ENCODE measurements around the gene OLIG1. TPM values are rescaled to one million over a fixed set of nuclear protein-coding genes. Genes with fewer than 3 reads are reported as not detected.

The OLIG1 gene
- not detected for polyA plus RNA-seq (2013, experiment 1 of 2)
- polyA plus RNA-seq (2013, experiment 2 of 2): not detected

- Histone ChIP-seq H3K9me3 (ENCODE audit: control insufficient read depth, low read length) (peaks cover 5% of the 10 kb centered on the region), H3K4me3 (ENCODE audit: extremely low read depth, insufficient read depth, low read length, poor library complexity, severe bottlenecking) (peak within 1 kb of the TSS; percentile 26), H3K4me1 (ENCODE audit: control insufficient read depth, insufficient read depth, low read length, poor library complexity, severe bottlenecking) (peaks cover 12% of the 10 kb centered on the region), H3K27ac (ENCODE audit: low read depth, low read length, severe bottlenecking) (no peak within 1 kb of the TSS), H3K36me3 (ENCODE audit: control insufficient read depth, insufficient read depth, low read length) (no peaks in the 10 kb centered on the region)
- 0% methylated on average over 57 to 70 of the region's 82 CpGs for WGBS, 2 experiments (ENCODE audit: insufficient coverage in 2 of 2)
These were observed at the start of gene OLIG1 for GRCh38 chr21:33069994-33070743. Gene OLIG1 (plus strand): TSS chr21:33070141. CDS start chr21:33070247, 106 bp downstream.

GRCh38 chr21:33020558-33021100 lies 49.3 kb upstream of the OLIG1 start:
- H3K4me3 ChIP-seq (ENCODE audit: extremely low read depth, insufficient read depth, low read length, poor library complexity, severe bottlenecking): no peak overlapping the region
- no peaks in the 10 kb centered on the region for H3K36me3 ChIP-seq (ENCODE audit: control insufficient read depth, insufficient read depth, low read length)
- WGBS, 2 experiments (ENCODE audit: insufficient coverage in 2 of 2): 4 to 20% methylated on average over 2 to 6 of the region's 16 CpGs
- H3K9me3 ChIP-seq (ENCODE audit: control insufficient read depth, low read length): no peaks in the 10 kb centered on the region
- no peak overlapping the region for H3K27ac ChIP-seq (ENCODE audit: low read depth, low read length, severe bottlenecking)
- peaks cover 9% of the 10 kb centered on the region for H3K4me1 ChIP-seq (ENCODE audit: control insufficient read depth, insufficient read depth, low read length, poor library complexity, severe bottlenecking)

- Histone ChIP-seq H3K36me3 (ENCODE audit: control insufficient read depth, insufficient read depth, low read length) (no peaks in the 10 kb centered on the region), H3K9me3 (ENCODE audit: control insufficient read depth, low read length) (no peaks in the 10 kb centered on the region), H3K4me3 (ENCODE audit: extremely low read depth, insufficient read depth, low read length, poor library complexity, severe bottlenecking) (no peak overlapping the region), H3K27ac (ENCODE audit: low read depth, low read length, severe bottlenecking) (no peak overlapping the region), H3K4me1 (ENCODE audit: control insufficient read depth, insufficient read depth, low read length, poor library complexity, severe bottlenecking) (peaks cover 9% of the 10 kb centered on the region)
- 46 to 50% methylated on average over 7 to 8 of the region's 11 CpGs for WGBS, 2 experiments (ENCODE audit: insufficient coverage in 2 of 2)
These were observed 48.8 kb upstream of the OLIG1 start for GRCh38 chr21:33021150-33021549.

GRCh38 chr21:33021667-33022066 lies 48.3 kb upstream of the OLIG1 start:
- Histone ChIP-seq H3K36me3 (ENCODE audit: control insufficient read depth, insufficient read depth, low read length) (no peaks in the 10 kb centered on the region), H3K4me1 (ENCODE audit: control insufficient read depth, insufficient read depth, low read length, poor library complexity, severe bottlenecking) (peaks cover 9% of the 10 kb centered on the region), H3K9me3 (ENCODE audit: control insufficient read depth, low read length) (no peaks in the 10 kb centered on the region), H3K27ac (ENCODE audit: low read depth, low read length, severe bottlenecking) (no peak overlapping the region), H3K4me3 (ENCODE audit: extremely low read depth, insufficient read depth, low read length, poor library complexity, severe bottlenecking) (no peak overlapping the region)
- WGBS, 2 experiments (ENCODE audit: insufficient coverage in 2 of 2): 29 to 46% methylated on average over 2 to 3 of the region's 4 CpGs

GRCh38 chr21:33022489-33022827 lies 47.5 kb upstream of the OLIG1 start:
- H3K27ac ChIP-seq (ENCODE audit: low read depth, low read length, severe bottlenecking): no peak overlapping the region
- H3K4me1 ChIP-seq (ENCODE audit: control insufficient read depth, insufficient read depth, low read length, poor library complexity, severe bottlenecking): peaks cover 9% of the 10 kb centered on the region
- no peaks in the 10 kb centered on the region for H3K36me3 ChIP-seq (ENCODE audit: control insufficient read depth, insufficient read depth, low read length)
- H3K4me3 ChIP-seq (ENCODE audit: extremely low read depth, insufficient read depth, low read length, poor library complexity, severe bottlenecking): no peak overlapping the region
- 15 to 20% methylated on average over 17 of the region's 17 CpGs for WGBS, 2 experiments (ENCODE audit: insufficient coverage in 2 of 2)
- H3K9me3 ChIP-seq (ENCODE audit: control insufficient read depth, low read length): no peaks in the 10 kb centered on the region

DNA sequence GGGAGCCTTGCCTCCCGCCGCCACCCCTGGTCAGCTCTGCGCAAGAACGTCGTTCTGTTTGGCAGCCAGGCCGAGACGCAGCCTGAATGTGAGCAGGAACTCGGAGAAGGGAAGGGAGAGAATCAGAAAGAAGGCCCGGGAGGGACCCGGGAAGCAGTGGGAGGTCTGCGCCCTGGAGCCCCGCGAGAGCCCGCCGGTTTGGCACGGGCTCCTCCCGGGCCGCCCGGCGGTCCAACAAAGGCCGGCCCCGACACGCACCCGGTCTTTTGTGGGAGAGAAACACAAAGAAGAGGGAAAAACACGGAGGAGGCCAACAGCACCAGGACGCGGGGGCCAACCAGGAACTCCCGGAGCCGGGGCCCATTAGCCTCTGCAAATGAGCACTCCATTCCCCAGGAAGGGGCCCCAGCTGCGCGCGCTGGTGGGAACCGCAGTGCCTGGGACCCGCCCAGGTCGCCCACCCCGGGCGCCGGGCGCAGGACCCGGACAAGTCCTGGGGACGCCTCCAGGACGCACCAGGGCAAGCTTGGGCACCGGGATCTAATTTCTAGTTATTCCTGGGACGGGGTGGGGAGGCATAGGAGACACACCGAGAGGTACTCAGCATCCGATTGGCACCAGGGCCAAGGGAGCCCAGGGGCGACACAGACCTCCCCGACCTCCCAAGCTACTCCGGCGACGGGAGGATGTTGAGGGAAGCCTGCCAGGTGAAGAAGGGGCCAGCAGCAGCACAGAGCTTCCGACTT lies 46.9 kb upstream of the OLIG1 start:
- 0 to 1% methylated on average over 40 to 51 of the region's 52 CpGs for WGBS, 2 experiments (ENCODE audit: insufficient coverage in 2 of 2)
- peak overlapping the region; percentile 2 for H3K4me3 ChIP-seq (ENCODE audit: extremely low read depth, insufficient read depth, low read length, poor library complexity, severe bottlenecking)
- no peak overlapping the region for H3K27ac ChIP-seq (ENCODE audit: low read depth, low read length, severe bottlenecking)

GRCh38 chr21:33023574-33024200 lies 46.3 kb upstream of the OLIG1 start:
- 1 to 3% methylated on average over 35 to 40 of the region's 49 CpGs for WGBS, 2 experiments (ENCODE audit: insufficient coverage in 2 of 2)
- Histone ChIP-seq H3K4me3 (ENCODE audit: extremely low read depth, insufficient read depth, low read length, poor library complexity, severe bottlenecking) (peak overlapping the region; percentile 2), H3K9me3 (ENCODE audit: control insufficient read depth, low read length) (no peaks in the 10 kb centered on the region)

More for the DNA sequence above, 46.9 kb upstream of the OLIG1 start:
- H3K36me3 ChIP-seq (ENCODE audit: control insufficient read depth, insufficient read depth, low read length): no peaks in the 10 kb centered on the region
- no peaks in the 10 kb centered on the region for H3K9me3 ChIP-seq (ENCODE audit: control insufficient read depth, low read length)
- H3K4me1 ChIP-seq (ENCODE audit: control insufficient read depth, insufficient read depth, low read length, poor library complexity, severe bottlenecking): peaks cover 9% of the 10 kb centered on the region

DNA sequence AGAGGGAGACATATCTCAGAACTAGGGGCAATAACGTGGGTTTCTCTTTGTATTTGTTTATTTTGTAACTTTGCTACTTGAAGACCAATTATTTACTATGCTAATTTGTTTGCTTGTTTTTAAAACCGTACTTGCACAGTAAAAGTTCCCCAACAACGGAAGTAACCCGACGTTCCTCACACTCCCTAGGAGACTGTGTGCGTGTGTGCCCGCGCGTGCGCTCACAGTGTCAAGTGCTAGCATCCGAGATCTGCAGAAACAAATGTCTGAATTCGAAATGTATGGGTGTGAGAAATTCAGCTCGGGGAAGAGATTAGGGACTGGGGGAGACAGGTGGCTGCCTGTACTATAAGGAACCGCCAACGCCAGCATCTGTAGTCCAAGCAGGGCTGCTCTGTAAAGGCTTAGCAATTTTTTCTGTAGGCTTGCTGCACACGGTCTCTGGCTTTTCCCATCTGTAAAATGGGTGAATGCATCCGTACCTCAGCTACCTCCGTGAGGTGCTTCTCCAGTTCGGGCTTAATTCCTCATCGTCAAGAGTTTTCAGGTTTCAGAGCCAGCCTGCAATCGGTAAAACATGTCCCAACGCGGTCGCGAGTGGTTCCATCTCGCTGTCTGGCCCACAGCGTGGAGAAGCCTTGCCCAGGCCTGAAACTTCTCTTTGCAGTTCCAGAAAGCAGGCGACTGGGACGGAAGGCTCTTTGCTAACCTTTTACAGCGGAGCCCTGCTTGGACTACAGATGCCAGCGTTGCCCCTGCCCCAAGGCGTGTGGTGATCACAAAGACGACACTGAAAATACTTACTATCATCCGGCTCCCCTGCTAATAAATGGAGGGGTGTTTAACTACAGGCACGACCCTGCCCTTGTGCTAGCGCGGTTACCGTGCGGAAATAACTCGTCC lies 45.5 kb upstream of the OLIG1 start:
- H3K4me3 ChIP-seq (ENCODE audit: extremely low read depth, insufficient read depth, low read length, poor library complexity, severe bottlenecking): no peak overlapping the region
- WGBS, 2 experiments (ENCODE audit: insufficient coverage in 2 of 2): 7 to 8% methylated on average over 26 to 27 of the region's 40 CpGs

More at GRCh38 chr21:33023574-33024200, 46.3 kb upstream of the OLIG1 start:
- no peak overlapping the region for H3K27ac ChIP-seq (ENCODE audit: low read depth, low read length, severe bottlenecking)
- peaks cover 9% of the 10 kb centered on the region for H3K4me1 ChIP-seq (ENCODE audit: control insufficient read depth, insufficient read depth, low read length, poor library complexity, severe bottlenecking)
- no peaks in the 10 kb centered on the region for H3K36me3 ChIP-seq (ENCODE audit: control insufficient read depth, insufficient read depth, low read length)

DNA sequence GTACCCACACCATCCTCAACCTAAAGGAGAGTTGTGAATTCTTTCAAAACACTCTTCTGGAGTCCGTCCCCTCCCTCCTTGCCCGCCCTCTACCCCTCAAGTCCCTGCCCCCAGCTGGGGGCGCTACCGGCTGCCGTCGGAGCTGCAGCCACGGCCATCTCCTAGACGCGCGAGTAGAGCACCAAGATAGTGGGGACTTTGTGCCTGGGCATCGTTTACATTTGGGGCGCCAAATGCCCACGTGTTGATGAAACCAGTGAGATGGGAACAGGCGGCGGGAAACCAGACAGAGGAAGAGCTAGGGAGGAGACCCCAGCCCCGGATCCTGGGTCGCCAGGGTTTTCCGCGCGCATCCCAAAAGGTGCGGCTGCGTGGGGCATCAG lies 44.8 kb upstream of the OLIG1 start:
- Histone ChIP-seq H3K9me3 (ENCODE audit: control insufficient read depth, low read length) (no peaks in the 10 kb centered on the region), H3K36me3 (ENCODE audit: control insufficient read depth, insufficient read depth, low read length) (no peaks in the 10 kb centered on the region), H3K27ac (ENCODE audit: low read depth, low read length, severe bottlenecking) (no peak overlapping the region), H3K4me1 (ENCODE audit: control insufficient read depth, insufficient read depth, low read length, poor library complexity, severe bottlenecking) (peaks cover 6% of the 10 kb centered on the region), H3K4me3 (ENCODE audit: extremely low read depth, insufficient read depth, low read length, poor library complexity, severe bottlenecking) (peak overlapping the region; percentile 35)
- 0 to 1% methylated on average over 19 to 21 of the region's 22 CpGs for WGBS, 2 experiments (ENCODE audit: insufficient coverage in 2 of 2)

More for the DNA sequence above, 45.5 kb upstream of the OLIG1 start:
- no peak overlapping the region for H3K27ac ChIP-seq (ENCODE audit: low read depth, low read length, severe bottlenecking)
- H3K9me3 ChIP-seq (ENCODE audit: control insufficient read depth, low read length): no peaks in the 10 kb centered on the region
- H3K36me3 ChIP-seq (ENCODE audit: control insufficient read depth, insufficient read depth, low read length): no peaks in the 10 kb centered on the region
- H3K4me1 ChIP-seq (ENCODE audit: control insufficient read depth, insufficient read depth, low read length, poor library complexity, severe bottlenecking): peaks cover 9% of the 10 kb centered on the region
